ENCODE measurements around the gene CFAP65.

GRCh38 chr2:219060821-219061791 is 19.8 kb upstream of the CFAP65 start, which contains the start of gene IHH:
- TF ChIP-seq CTCF (IDR thresholded peaks at IDR 0.05) (no peak), POLR2A (IDR thresholded peaks at IDR 0.05) (peak; percentile 20)

All from right lobe of liver (tissue), 4 donors.